PC-9 (cell line): ENCODE data around the gene IL17RB. TPM values are rescaled to one million over a fixed set of nuclear protein-coding genes. Genes with fewer than 3 reads are reported as not detected.

Experiments used
- BruUV-seq: library from RNA; stranded (reverse); fragments of 400-500 nt; replicated peaks from 2 replicates; lab custom pipeline; 2021; lab: Mats Ljungman, UMichigan
- CTCF ChIA-PET: fragments of 300-600 bp; sonication (Branson Sonifier 250); formaldehyde crosslinking; loops from one replicate; lab custom pipeline; 2022; ENCODE audit warnings: antibody characterized with exemption; lab: Charles Lee
- POLR2A ChIA-PET: fragments of 300-600 bp; sonication (Branson Sonifier 250); formaldehyde crosslinking; loops from one replicate; lab custom pipeline; 2022; ENCODE audit warnings: antibody characterized with exemption; ENCODE audit not compliant: unreplicated experiment; lab: Charles Lee
- DNase-seq, 2 experiments: peaks; one replicate each; pipeline versions ENCODE4 v3.0.0 to v3.0.0-alpha.2; 2015 to 2022; ENCODE audit warnings: mixed read lengths in 1 of 2
- H2AFZ ChIP-seq: fragments of 200-600 bp; sonication (generic); 2 replicates; pipeline ENCODE4 v1.8.1; 2017; ENCODE audit warnings: antibody characterized with exemption
- H3F3A ChIP-seq: fragments of 200-600 bp; sonication (generic); 2 replicates; pipeline ENCODE4 v1.8.1; 2017; ENCODE audit warnings: antibody characterized with exemption, mild to moderate bottlenecking, low read depth; ENCODE audit not compliant: insufficient read depth
- H3K27ac ChIP-seq: fragments of 200-600 bp; sonication (generic); 2 replicates; pipeline ENCODE4 v1.6.1; 2016; ENCODE audit warnings: mixed run types
- H3K27me3 ChIP-seq: fragments of 200-600 bp; sonication (generic); 2 replicates; pipeline ENCODE4 v1.6.1; 2016; ENCODE audit warnings: low read depth, mixed run types; ENCODE audit not compliant: insufficient read depth
- H3K36me3 ChIP-seq: fragments of 200-600 bp; sonication (generic); 2 replicates; pipeline ENCODE4 v1.6.1; 2016; ENCODE audit warnings: low read depth, mixed run types
- H3K4me1 ChIP-seq: fragments of 200-600 bp; sonication (generic); replicated peaks from 2 replicates; pipeline ENCODE4 v1.6.1; 2016; ENCODE audit warnings: mixed run types; ENCODE audit not compliant: insufficient read depth
- H3K4me2 ChIP-seq: fragments of 200-600 bp; sonication (generic); 2 replicates; pipeline ENCODE4 v1.6.1; 2017; ENCODE audit warnings: mixed run types
- H3K4me3 ChIP-seq: fragments of 200-600 bp; sonication (generic); 2 replicates; pipeline ENCODE4 v1.6.1; 2016; ENCODE audit warnings: mixed run types
- H3K79me2 ChIP-seq: fragments of 200-600 bp; sonication (generic); 2 replicates; pipeline ENCODE4 v1.6.1; 2017; ENCODE audit warnings: low read depth, mixed run types
- H3K9me2 ChIP-seq: fragments of 200-600 bp; sonication (generic); 2 replicates; pipeline ENCODE4 v1.8.1; 2017; ENCODE audit warnings: mild to moderate bottlenecking; ENCODE audit not compliant: insufficient read depth
- H3K9me3 ChIP-seq: fragments of 200-600 bp; sonication (generic); 2 replicates; pipeline ENCODE4 v1.8.1; 2016; ENCODE audit warnings: low read depth; ENCODE audit not compliant: insufficient read depth
- H4K20me1 ChIP-seq: fragments of 200-600 bp; sonication (generic); 2 replicates; pipeline ENCODE4 v1.8.1; 2017; ENCODE audit not compliant: insufficient read depth
- EZH2 ChIP-seq: fragments of 200-600 bp; sonication (generic); IDR thresholded peaks from 2 replicates; pipeline ENCODE4 v1.8.0; 2017; ENCODE audit warnings: antibody characterized with exemption, low read depth
- intact Hi-C: fragments of 100-400 bp; cut with micrococcal nuclease; formaldehyde crosslinking; loops from one replicate; pipeline ENCODE4 v1.10.0; 2022; ENCODE audit not compliant: unreplicated experiment
- total RNA-seq: library from RNA; stranded (reverse); gene quantifications from 2 replicates; pipeline ENCODE4 v1.2.3, GENCODE V29; 2021
- TF ChIP-seq, protein P1 (sequence below): fragments of 200-600 bp; sonication (generic); conservative IDR thresholded peaks from 2 replicates; pipeline ENCODE4 v1.6.1; 2017; ENCODE audit warnings: mixed run types, antibody characterized with exemption, mild to moderate bottlenecking, moderate library complexity

The IL17RB gene
- total RNA-seq, 1 experiment from 2014 or later, result not detected

GRCh38 chr3:53826048-53826447 is 20.3 kb upstream of the IL17RB start:
- Histone ChIP-seq H3K4me1 (no peaks in the 10 kb centered on the region), H3K79me2 (no peaks in the 10 kb centered on the region), H3K27ac (no peak overlapping the region), H3K36me3 (no peaks in the 10 kb centered on the region), H3K9me2 (no peaks in the 10 kb centered on the region), H3K27me3 (peaks cover 32% of the 10 kb centered on the region; the same call in 1 of the 2 replicates), H4K20me1 (no peaks in the 10 kb centered on the region), H2AFZ (no peak overlapping the region), H3F3A (no peaks in the 10 kb centered on the region), H3K9me3 (no peaks in the 10 kb centered on the region), H3K4me3 (no peak overlapping the region), H3K4me2 (no peak overlapping the region)
- CTCF ChIA-PET, result no interaction called here
- POLR2A ChIA-PET, result no interaction called here
- no peak for DNase-seq
- TF ChIP-seq EZH2, result no peak
- TF ChIP-seq, protein P1, sequence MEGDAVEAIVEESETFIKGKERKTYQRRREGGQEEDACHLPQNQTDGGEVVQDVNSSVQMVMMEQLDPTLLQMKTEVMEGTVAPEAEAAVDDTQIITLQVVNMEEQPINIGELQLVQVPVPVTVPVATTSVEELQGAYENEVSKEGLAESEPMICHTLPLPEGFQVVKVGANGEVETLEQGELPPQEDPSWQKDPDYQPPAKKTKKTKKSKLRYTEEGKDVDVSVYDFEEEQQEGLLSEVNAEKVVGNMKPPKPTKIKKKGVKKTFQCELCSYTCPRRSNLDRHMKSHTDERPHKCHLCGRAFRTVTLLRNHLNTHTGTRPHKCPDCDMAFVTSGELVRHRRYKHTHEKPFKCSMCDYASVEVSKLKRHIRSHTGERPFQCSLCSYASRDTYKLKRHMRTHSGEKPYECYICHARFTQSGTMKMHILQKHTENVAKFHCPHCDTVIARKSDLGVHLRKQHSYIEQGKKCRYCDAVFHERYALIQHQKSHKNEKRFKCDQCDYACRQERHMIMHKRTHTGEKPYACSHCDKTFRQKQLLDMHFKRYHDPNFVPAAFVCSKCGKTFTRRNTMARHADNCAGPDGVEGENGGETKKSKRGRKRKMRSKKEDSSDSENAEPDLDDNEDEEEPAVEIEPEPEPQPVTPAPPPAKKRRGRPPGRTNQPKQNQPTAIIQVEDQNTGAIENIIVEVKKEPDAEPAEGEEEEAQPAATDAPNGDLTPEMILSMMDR, result no peak
- BruUV-seq, result no TSS peak
- intact Hi-C loops, result no loop called here

DNA sequence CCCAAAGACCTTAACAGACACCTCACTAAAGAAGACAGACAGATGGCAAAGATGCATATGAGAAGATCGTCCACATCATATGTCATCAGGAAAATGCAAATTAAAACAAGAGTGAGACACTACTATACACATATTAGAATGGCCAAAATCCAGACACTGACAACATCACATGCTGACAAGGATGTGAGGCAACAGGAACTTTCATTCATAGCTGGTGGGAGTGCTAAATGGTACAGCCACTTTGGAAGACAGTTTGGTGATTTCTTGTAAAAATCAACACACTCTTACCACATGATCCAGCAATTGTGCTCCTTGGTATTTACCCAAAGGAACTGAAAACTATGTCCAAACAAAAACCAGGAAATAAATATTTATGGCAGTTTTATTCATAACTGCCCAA is 17.8 kb upstream of the IL17RB start:
- no peaks in the 10 kb centered on the region for H3K36me3 ChIP-seq
- H3F3A ChIP-seq, result no peaks in the 10 kb centered on the region
- no peaks in the 10 kb centered on the region for H4K20me1 ChIP-seq
- H2AFZ ChIP-seq, result no peak overlapping the region
- TF ChIP-seq, protein P1, result no peak
- TF ChIP-seq EZH2, result no peak
- POLR2A ChIA-PET, result no interaction called here
- no peaks in the 10 kb centered on the region for H3K9me3 ChIP-seq
- H3K9me2 ChIP-seq, result no peaks in the 10 kb centered on the region
- CTCF ChIA-PET, result no interaction called here
- no peak overlapping the region for H3K4me2 ChIP-seq
- no peak overlapping the region for H3K4me3 ChIP-seq
- no peak overlapping the region for H3K27ac ChIP-seq
- intact Hi-C loops, result no loop called here
- no peak for DNase-seq
- no peaks in the 10 kb centered on the region for H3K79me2 ChIP-seq
- peaks cover 23% of the 10 kb centered on the region; the same call in 1 of the 2 replicates for H3K27me3 ChIP-seq
- no TSS peak for BruUV-seq
- no peaks in the 10 kb centered on the region for H3K4me1 ChIP-seq

DNA sequence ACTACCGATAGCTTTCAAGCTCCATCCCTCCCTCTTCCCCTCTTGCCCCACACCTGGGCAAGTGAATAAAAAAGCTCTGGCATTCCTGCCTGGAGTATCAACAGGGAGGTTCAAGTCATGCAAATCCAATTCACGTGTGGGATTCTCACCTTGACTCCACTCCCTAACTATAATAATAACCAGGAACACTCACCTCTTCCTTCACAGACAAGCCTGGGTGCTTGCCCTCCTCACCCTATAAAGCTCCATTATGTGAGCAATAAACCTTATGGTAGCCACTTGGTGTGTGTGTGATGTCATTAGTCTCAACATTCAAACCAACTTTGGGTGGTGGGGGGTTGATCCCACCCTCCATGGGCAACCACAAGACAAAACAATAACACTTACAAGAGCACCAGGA is 16.8 kb upstream of the IL17RB start:
- H2AFZ ChIP-seq, result no peak overlapping the region
- H3K27me3 ChIP-seq, result peaks cover 23% of the 10 kb centered on the region; the same call in 1 of the 2 replicates
- no peaks in the 10 kb centered on the region for H3K4me1 ChIP-seq
- no peak overlapping the region for H3K27ac ChIP-seq
- H4K20me1 ChIP-seq, result no peaks in the 10 kb centered on the region
- no peaks in the 10 kb centered on the region for H3K36me3 ChIP-seq
- no peaks in the 10 kb centered on the region for H3K9me2 ChIP-seq
- intact Hi-C loops, result no loop called here
- no peak overlapping the region for H3K4me3 ChIP-seq
- DNase-seq, result no peak
- no peaks in the 10 kb centered on the region for H3K9me3 ChIP-seq
- H3K4me2 ChIP-seq, result no peak overlapping the region
- CTCF ChIA-PET, result no interaction called here
- no TSS peak for BruUV-seq
- no peaks in the 10 kb centered on the region for H3K79me2 ChIP-seq
- TF ChIP-seq EZH2, result no peak
- TF ChIP-seq, protein P1, result no peak
- no peaks in the 10 kb centered on the region for H3F3A ChIP-seq
- POLR2A ChIA-PET, result no interaction called here
